T1000 (cell line): ENCODE data around the gene ACSS3.
"Not testable (repeated sequence)": the region's sequence is repeated elsewhere in the genome, so short reads cannot be mapped to it uniquely, and the experiment has no call there.

Experiments
- DNase-seq: peaks from one replicate; lab custom pipeline; 2025; ENCODE audit warnings: mixed read lengths; lab: John Stamatoyannopoulos, UW

ACSS3 gene

GRCh38 chr12:81094718-81095360 lies 17.0 kb downstream of the ACSS3 start:
- DNase-seq: no peak

GRCh38 chr12:81095501-81096232 lies 17.8 kb downstream of the ACSS3 start:
- DNase-seq: no peak

GRCh38 chr12:81105687-81106086 lies 27.8 kb downstream of the ACSS3 start:
- DNase-seq: no peak

- no peak for DNase-seq
These were observed 36.3 kb downstream of the ACSS3 start for GRCh38 chr12:81114226-81114625.

GRCh38 chr12:81119069-81119468 lies 41.2 kb downstream of the ACSS3 start:
- DNase-seq: not testable (repeated sequence)

- DNase-seq: no peak
These were observed 43.1 kb downstream of the ACSS3 start for GRCh38 chr12:81120961-81121360.

GRCh38 chr12:81123611-81124010 lies 45.7 kb downstream of the ACSS3 start:
- no peak for DNase-seq

GRCh38 chr12:81125691-81126090 lies 47.8 kb downstream of the ACSS3 start:
- DNase-seq: no peak

- no peak for DNase-seq
These were observed 51.2 kb downstream of the ACSS3 start for GRCh38 chr12:81128930-81129554.

- no peak for DNase-seq
These were observed 58.6 kb downstream of the ACSS3 start for GRCh38 chr12:81136519-81136918.

GRCh38 chr12:81137801-81138200 lies 59.9 kb downstream of the ACSS3 start:
- no peak for DNase-seq

GRCh38 chr12:81141217-81141616 lies 63.3 kb downstream of the ACSS3 start:
- no peak for DNase-seq

- no peak for DNase-seq
These were observed 65.2 kb downstream of the ACSS3 start for GRCh38 chr12:81143057-81143456.

GRCh38 chr12:81146228-81147225 lies 68.6 kb downstream of the ACSS3 start:
- no peak for DNase-seq

- DNase-seq: no peak
These were observed 69.5 kb downstream of the ACSS3 start for GRCh38 chr12:81147292-81147919.

GRCh38 chr12:81150382-81150781 lies 72.5 kb downstream of the ACSS3 start:
- DNase-seq: no peak

- DNase-seq: no peak
These were observed 82.0 kb downstream of the ACSS3 start for GRCh38 chr12:81159856-81160255.

GRCh38 chr12:81161680-81162079 lies 83.8 kb downstream of the ACSS3 start:
- DNase-seq: no peak

- DNase-seq: no peak
These were observed 84.7 kb downstream of the ACSS3 start for GRCh38 chr12:81162391-81163136.

GRCh38 chr12:81164827-81165226 lies 86.9 kb downstream of the ACSS3 start:
- no peak for DNase-seq

GRCh38 chr12:81166790-81167189 lies 88.9 kb downstream of the ACSS3 start:
- no peak for DNase-seq
